HG02678 (cell line): ENCODE measurements around the gene NRCAM.
"Not testable (repeated sequence)": the region's sequence is repeated elsewhere in the genome, so short reads cannot be mapped to it uniquely, and the experiment has no call there.

Experiments
- ATAC-seq: cut with Tn5 transposase; IDR thresholded peaks from one replicate; pipeline ENCODE4 v1.9.1; 2021; ENCODE audit warnings: mild to moderate bottlenecking, moderate library complexity; ENCODE audit not compliant: unreplicated experiment

Gene NRCAM

DNA sequence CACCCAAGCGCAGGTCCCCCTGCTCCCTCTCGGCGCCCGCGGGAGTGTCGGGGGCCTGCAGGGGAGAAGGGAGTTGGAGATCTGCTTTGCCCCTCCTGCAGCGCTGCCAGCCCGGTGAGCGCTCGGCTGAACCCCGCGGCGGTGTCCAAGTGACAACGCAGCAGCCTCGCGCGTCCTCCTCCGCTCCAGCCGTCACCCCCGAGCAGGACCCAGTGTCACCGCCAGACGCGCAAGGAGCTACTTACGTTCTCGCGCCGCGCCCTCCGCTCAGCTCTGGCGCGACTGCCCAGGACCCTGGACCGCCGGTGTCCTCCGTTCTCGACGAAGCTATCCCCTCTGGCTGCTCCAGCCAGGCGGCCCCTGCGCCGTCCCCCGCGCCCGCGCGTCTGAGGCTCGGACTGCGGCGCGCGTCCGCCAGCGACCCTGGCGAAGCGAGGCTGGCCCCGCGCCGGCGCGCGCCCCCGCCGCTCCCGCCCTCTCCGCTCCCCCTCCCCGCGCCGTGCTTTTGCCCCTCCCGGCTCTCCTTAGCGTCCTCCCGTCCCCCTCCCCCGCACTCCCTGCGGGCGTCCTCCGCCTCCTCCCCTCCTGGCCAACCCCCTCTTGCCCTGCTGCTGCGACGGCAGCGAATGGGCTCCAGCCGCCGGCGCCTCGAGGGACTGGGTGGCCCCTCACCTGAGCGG, at the start of gene NRCAM:
Gene NRCAM (minus strand): TSS at position 439 of the 680 bp plus-strand sequence. CDS start 216,372 bp downstream, outside the sequence.
- ATAC-seq, result no peak

DNA sequence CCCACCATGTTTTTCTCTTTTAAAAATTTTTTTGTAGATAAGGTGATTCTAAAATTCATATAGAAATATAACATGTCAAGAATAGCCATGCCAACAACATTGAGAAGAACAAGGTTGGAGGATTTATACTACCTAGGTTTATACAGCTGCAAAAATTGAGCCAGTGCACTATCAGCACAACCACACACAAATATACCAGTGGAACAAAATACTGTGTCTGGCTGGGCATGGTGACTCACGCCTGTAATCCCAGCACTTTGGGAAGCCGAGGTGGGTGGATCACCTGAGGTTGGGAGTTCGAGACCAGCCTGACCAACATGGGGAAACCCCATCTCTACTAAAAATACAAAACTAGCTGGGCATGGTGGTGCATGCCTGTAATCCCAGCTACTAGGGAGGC, 48.3 kb upstream of the NRCAM start:
- ATAC-seq, result not testable (repeated sequence)

DNA sequence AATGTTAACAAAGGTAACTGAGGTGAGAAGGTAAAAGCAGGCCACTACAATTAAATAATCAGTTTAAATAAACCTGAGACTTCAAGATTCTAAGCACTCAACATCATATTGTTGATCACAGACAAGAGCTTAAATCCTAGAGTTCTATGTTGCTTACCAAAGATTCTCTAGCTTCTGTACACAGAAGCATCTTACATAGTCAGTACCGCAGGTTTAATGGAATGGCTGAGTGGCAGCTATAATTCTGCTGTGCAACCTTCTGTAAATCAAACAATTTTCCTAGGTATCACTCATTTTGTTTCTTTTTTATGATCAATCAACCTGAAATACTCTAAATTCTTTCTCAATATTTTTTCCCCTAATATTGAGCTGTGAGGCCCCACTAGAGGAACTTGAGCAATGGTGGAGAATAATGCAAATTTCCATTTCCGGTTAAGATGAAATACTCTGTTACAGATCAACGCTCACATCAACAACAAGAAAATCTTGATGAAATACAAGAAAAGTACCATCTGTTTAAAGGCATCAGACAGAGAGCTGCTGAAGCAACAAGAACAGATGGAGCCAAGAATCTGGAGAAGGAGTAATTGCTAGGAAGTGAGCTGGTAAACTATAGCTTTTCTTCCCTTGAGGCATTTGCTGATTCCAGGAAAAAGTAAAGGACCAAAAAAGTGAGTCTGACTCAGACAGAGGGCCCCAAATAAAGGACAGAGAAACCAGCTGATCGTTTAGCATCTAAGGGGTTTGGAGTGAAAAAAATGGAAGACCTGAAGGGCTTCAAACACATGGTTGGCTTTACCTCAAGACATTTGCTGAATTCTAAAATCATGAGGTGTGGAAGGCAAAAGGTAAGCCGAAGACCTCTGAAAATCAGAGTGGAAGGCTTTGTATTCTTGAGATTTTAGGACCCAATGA, 47.1 kb upstream of the NRCAM start:
- peak; percentile 98 for ATAC-seq

DNA sequence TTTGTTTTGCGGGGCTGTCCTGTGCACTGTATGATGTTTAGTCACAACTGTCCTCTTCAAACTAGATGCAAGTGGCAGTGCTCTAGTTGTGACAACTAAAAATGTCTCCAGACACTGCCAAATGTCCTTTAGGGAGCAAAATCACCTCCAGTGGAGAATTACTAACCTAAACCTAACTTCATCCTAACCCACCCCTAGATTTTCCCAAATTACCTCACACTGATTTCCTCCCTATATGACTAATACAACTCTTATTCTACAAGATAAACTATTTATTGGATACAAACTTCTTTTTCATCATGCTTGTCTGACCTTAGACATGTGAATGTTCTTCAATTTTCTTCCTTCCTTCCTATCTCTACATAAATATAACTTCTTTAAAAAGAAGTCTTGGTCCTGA, 43.3 kb upstream of the NRCAM start:
- no peak for ATAC-seq

DNA sequence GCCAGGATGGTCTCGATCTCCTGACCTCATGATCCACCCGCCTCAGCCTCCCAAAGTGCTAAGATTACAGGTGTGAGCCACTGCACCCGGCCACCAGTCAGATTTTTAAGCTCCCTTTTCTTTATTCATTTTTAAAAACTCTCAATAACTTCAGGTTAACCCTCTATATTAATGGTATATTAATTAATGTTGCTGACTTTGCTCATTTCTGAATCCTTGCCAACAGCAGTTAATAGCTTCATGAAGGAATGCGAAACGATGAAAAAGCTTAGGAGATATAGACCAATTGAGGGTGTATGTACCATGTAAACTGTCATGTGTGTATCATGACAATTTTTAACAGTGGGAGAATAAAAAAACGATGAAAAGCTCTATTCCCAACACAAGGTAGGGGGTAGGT, 42.2 kb upstream of the NRCAM start:
- no peak for ATAC-seq

DNA sequence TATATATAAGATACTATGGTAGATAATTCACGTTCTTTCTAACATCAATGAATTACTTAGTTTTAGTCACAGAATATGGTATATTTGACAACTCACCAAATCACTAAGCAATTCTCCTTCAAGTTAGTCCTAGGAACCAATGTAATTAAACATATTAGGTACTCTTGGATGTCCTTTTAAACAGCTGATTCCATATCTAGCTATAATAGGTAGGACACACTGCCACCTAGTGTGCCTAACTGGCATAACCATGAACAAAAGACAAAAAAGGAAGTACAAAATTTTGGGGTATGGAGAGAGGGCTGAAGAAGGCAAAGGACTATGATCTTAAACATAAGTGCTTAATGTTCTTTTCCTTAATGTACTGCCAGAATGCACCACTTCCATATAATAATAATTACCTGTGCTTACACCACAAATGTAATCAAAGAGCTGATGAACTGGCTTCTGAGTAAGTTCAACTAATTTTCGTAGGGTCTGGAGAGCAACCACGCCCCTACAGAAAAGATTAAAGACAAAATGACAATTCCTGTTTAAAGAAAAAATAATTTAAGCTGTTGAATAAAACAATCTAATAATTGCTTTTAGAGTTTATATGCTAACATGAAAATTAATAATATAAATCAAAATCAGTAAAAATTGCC, 41.0 kb upstream of the NRCAM start:
- ATAC-seq, result peak; percentile 79

DNA sequence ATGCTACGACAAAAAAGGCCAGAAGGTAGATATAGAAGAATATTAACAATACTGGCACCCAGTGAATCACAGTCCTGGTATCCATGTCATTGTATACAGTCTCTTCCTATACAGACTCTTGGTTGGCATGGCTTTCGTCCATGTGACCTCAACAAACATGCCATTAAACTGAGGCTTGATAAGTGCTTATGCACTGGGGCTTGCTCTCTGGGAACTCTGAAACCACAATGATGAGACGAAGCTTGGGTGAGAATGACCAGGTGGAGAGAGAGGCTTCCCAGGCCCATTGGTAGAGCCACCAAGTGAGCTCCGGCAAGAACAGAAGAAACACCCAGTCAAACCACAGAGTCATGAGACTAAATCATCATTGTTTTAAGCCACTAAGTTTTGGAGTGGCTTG, 36.5 kb upstream of the NRCAM start:
- no peak for ATAC-seq

DNA sequence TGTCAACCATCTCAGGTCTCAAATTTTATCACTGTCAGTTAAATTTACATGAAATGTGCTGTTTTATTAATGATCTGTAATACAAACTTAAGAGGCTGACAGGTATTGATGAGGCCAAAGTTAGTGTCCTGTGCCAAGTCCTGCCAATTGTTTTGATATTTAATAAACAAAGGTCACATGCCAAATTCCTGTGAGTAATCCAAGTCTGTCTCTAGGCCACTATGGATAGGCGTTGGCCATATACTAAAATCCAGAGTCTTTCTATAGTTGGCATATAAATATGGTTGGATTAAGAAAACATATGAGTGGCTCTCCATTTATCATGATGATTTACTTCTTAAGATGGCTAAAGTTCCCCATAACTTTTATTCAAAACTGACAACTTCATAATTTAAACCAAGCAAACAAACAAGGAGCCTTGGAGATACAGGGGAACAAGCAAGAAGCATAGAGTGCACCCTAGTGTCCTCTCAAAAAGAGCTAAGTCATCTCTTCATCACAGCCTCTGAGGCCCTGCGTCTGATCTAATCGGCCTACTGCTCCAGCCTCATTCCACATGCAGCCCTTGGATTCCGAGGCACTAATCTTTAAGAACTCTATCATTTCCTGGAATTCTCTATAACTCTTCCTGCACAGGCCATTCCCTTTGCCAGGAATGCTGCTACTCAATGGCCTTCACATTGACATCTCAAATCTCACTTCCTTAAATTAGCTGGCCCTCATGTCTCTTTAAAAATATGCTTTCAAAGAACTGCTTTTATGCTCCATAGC, 32.7 kb upstream of the NRCAM start:
- ATAC-seq, result no peak

DNA sequence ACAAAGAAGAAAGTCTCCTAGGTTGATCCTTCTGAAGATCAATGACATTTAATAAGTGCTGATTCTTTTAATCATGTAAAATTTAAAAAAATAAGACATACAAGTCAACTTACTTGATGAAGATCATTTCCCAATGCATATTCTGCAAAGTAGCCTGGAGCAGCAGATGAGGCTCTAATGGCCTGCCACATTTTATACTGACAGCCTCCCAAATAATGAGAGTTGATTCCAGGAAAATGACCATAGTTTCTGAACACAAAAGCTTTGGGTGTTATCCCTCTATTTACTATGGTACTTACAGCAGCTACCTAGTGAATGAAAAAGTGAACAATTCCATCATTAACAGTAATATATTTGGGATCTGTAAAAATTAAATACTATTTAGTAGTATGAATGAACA, 31.4 kb upstream of the NRCAM start:
- ATAC-seq, result no peak

DNA sequence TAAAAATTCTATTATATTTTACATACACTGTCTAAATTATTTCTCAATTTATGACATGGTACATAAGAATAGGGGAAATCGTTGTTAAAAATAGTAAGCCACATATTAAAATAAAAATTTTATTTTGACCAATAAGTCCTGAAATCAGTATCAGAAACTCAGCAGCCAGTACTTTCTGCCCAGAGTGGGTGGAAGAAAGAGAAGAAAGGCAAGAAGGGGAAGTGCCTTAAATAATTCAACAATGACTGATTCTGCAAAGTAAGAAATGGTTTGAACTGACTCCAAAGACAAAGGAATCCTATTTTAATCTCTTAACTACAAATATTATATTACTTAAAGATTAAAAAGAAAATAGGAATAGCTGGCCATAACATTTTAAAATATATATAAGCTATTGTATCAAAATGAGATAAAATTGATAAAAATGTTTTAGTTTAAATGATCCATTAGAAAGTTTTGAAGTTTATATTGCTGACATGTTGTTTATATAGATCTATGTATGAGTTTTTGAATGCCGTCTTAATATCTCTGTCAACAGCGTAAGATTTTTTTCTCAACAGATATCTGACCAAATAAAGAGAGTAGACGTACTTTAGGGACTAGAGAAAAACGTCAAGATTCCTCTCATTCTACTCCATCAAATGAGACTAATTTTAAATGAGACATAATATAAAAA, 30.2 kb upstream of the NRCAM start:
- ATAC-seq, result no peak

DNA sequence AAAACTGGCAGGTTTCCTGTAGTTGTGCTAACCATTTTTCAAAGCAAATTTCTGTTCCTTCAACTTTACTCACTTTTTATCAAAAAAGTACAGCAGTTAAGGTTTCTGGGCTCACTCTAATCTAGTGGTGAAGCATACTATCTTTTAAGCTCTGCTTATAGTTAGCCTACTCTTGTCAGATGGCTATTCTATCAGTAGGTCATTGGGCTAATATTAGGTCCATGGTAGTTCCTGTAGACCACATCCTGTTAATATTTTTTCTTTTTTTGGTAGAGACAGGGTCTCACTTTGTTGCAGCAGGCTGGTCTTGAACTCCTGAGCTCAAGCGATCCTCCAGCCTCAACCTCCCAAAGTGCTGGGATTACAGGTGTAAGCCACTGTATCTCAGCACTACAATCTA, 27.9 kb upstream of the NRCAM start:
- no peak for ATAC-seq

DNA sequence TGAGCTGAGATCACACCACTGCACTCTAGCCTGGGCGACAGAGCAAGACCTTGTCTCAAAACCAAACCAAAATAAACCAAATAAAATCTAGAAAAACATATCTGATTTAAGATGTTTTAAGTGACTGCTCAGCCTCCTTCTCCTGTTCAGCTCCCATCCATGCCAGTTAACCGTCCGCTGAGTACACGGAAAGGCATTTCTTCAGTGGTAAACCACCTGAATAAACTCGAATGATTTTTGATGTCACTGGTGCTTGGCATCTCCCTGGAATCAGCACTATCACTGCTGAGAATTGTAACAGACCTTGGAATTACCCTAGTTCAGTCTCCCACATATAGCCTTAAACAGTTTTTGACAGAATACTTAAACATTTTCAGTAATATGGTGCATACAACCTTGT, 24.1 kb upstream of the NRCAM start:
- no peak for ATAC-seq

DNA sequence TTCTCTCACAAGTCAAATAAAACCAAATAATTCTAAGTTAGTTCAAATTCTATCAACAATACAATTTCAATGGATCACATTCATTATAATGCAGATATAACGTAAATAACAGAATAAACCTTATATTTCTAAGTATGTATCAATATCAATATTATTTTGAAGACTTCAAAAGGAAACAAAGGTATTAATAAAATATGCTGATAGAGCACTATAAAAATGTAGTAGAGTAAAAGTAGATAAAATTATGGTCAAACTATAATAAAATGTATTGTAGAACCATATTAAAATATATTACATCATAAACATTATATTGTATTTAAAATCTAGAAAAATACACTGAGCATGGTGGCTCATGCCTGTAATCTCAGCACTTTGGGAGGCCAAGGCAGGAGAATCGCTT, 23.5 kb upstream of the NRCAM start:
- no peak for ATAC-seq

DNA sequence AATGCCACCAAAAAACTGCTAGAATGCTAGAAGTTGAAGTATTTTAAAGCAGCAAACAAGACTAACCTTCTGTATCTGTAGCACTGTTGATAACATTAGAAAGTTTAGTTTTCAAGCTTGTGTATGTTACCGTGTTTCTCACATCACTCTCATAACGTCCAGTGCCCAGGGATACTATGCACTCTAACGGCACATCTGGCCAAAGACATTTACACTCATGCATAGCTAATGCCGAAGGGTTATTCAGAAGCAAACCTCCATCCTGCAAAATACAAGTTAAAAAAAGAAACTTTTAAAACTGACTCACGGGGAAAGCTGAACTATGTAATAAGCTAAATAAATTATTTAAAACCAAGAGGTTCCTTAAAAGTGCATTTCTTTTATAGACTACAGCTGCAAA, 22.9 kb upstream of the NRCAM start:
- no peak for ATAC-seq

DNA sequence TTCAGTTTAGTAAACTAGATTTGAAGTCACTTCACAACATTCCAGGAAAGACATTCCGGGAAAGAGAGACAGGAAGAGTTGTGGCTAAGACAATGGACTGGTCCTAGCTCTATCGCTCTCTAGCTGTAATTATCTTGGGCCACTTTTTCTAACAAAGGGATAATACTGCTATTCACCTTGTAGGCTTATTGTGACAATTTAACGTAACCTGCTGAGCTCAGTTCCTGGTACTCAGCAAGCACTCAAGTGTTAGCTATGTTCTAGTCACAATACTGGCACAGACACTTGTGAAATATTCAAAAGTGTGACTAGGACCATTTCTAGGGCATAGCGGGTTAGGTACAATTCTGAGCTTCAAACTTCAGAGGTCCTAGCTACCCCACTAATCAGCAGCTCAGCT, 12.0 kb upstream of the NRCAM start:
- ATAC-seq, result no peak

DNA sequence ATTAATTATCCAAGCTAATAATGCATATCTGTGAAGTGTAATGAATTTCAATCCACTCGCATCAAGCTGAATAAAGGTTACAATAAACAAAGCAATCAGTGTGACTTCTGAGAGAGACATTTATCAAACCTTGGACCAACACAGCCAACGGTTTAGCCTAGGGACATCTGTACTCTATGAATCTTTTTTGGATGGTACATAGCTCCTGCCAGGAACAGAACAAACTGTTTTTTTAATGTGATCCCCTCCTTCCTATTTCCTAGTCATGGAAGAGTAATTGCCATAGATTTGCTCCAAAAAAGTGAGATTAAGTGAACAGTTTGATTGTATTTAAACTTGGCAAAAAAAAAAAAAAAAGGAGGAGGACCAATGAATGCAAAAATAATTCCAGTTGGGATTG, 11.2 kb upstream of the NRCAM start:
- ATAC-seq, result no peak

DNA sequence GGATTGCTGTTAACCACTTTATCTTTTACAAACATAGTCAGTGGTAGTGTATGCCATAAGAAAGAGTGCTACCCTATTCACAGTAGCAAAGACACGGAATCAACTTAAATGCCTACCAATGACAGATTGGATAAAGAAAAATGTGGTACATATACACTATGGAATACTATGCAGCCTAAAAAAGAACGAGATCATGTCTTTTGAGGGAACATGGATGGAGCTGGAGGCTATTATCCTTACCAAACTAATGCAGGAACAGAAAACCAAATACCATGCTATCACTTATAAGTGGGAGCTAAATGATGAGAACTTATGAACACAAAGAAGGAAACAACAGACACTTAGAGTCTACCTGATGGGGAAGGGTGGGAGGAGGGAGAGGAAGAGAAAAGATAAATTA, 10.1 kb upstream of the NRCAM start:
- not testable (repeated sequence) for ATAC-seq

DNA sequence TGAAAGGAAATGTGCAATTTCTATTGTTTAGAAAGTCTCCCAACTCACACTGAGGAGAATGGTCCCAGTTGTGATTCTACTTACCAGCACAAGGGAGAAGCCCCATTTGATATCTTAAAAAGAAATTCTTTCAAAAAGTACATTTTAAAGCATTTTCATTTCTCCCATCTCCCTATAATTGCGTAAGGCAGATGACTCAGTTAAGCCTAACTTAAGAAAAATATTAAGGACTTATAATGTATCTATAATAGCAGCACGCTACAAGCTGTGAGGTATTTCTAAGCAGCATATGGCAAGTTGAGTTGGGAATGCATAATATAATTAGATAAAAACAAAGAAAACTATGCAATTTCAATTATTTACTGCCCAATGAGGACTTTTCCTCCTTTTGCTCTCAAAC, 8.5 kb upstream of the NRCAM start:
- ATAC-seq, result no peak

DNA sequence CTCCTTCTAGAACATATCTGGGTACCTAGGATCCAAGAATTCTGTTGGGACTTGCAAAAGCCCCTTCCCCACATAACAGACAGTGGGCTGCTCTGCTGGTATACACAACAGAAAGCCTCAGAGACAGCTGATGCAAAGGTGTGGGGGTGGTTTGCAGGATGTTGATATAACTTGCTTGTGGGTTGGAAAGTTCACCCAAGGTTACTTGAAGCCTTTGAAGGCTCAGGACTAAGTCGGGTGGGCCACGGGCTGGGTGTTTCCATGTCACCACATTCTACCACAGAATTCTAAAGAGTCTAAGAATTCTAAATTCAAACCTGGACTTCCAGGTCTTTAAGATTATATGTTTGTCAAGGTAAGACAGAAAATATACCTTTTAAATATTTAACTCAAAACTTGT, 7.4 kb upstream of the NRCAM start:
- no peak for ATAC-seq

DNA sequence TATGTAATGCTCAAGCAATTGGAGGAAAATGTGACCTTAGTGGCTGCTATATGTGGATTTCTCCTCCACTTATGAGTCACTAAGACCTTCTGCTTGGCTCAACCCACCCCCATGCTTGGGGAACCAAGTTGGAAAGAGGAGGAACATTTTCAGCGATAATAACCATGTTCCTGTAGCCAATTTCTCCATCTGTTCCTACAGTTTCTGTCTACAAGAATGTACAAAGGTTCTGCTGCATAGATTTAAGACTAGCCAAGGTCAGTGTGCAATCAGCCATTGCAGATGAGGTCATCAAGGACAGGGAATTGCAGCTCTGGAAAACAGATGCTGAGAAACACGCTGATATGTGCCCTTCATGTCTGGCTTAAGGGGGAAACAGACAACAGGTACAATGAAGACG, 5.6 kb upstream of the NRCAM start:
- ATAC-seq, result no peak

DNA sequence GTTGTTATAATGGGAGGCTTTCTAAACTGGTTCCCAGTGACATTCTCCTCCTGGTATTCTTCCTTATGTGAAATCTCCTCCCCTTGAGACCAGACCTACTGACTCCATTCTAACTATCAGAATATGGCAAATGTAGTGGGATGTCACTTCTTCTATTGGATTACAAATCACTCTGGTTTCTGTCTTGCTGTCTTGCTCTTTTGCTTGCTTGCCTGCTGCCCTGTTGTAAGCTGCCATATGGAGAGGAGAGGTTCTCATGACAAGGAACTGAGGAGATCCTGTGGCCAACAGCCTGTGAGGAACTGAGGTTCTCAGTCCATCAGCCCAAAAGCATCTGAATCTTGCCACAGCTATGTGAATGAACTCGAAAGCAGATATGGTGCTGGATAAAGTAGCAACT, 4.7 kb upstream of the NRCAM start:
- ATAC-seq, result no peak
